ENCODE measurements around the gene GJB2.

The GJB2 gene

DNA sequence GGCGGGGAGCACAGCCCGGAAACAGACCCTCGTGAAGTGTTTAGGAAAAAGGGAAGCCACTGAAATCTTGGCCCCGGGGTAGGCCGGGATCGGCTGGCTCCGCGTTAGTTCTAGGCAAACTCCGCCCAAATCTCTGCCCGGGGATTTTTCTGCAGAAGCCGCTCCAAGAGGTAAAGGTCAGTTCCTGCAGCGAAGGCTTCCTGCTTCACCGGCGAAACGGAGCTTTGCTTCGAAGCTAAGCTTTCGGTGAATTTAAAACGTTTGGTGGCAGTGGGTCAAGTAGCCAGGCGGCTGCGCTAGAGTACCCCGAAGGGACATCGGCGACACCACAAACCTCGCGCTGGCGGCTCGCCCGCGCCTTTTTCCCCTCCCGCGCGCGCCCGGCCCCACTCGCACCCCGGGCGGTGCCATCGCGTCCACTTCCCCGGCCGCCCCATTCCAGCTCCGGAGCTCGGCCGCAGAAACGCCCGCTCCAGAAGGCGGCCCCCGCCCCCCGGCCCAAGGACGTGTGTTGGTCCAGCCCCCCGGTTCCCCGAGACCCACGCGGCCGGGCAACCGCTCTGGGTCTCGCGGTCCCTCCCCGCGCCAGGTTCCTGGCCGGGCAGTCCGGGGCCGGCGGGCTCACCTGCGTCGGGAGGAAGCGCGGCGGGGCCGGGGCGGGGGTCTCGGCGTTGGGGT lies 441 bp downstream of the GJB2 start:
- no peak for DNase-seq

DNA sequence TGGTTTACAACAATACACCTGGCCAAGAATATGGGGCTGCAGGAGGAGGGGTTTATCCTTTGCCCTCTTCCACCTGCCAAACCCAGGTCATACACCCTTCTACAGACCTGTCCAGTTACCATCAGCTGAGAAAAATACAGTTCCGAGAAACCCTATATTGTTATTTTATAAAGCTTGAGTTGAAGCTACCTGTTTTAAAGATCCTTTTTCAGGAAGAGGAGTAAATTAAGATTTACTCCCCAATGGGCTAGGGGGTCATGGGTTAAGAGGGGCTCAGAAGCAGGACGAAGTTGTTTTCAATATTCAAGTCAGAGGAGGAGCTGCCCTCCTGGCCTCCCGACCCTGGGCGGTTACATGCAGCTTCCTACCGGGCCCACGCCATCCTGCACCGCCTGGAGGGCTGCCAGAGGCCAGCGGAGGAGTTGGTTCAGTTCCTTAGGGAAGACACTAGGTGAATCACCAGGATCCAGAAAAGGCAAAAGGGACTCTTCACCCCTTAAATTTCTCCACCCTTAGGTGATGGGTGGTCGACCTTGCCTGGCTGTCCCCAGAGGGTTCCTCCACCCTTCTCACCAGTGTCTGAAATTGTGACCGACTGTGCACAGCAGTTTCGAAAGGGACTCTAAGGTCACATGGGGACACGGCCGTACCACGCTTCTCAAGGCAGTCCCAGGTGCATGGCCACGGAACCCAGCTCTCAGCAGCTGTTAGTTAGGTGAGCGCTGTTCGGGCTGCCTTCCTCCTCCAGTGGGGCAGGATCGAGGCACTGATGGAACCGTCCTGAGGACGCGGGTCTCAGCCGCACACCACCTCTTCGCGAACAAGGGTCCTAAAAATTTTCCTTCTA lies 1.2 kb downstream of the GJB2 start:
- no peak for DNase-seq

DNA sequence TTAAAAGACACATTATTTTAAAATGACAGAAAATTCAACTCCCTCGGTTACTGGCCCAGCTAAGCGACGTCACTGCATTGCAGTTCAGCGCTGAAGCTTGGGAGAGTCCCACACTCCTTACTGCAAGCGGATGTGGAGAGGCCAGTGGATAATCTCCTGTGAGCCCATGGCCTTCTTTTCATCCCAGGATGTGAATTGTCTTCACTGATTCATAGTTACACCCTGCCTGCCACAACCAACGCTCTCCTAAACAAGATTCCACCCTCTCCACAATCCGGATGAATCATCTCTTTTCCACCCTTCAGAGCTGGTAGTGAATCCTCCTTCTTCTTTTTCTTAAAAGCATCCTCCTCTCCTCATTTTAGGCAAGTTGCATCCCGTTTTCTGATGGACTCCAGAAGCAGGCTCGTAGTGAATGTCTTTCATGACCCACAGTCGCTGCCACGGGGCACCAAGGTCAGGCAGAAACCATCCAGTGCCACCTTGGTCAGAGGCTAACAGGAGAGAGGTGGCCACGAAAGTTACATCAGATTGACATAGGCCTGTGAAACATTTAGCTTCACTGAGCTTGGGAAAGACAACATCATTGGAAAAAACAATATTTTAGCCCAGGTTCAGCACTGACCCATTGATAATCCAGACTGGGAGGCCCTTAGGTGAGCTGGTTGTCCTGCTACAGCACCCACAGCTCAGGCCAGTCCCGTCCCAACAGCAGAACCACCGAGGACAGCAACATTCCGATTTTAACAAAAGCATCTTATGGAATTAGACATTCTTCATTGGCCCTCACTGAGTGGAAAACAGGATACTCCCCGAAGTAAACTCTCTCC lies 2.0 kb downstream of the GJB2 start:
- DNase-seq: peak; percentile 26

DNA sequence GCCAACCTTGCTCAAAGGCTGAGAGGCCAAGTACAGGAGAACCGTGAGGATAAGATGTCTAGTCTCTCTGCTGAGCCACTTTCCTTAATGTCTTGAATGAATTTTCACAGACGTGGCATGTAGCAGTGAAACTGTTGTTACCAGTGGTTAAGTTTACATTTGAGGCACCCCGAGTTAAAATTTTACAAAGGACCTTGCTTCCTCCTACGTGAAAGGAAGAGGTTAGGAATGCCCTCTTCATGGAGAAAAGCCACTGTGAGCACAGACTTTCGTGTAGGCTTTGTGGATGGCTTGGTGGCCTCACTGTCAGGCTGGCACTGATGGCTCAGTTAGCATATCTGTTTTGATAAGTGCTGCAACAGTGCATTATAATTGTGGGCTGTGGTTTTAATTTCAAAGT lies 2.7 kb downstream of the GJB2 start:
- no peak for DNase-seq

DNA sequence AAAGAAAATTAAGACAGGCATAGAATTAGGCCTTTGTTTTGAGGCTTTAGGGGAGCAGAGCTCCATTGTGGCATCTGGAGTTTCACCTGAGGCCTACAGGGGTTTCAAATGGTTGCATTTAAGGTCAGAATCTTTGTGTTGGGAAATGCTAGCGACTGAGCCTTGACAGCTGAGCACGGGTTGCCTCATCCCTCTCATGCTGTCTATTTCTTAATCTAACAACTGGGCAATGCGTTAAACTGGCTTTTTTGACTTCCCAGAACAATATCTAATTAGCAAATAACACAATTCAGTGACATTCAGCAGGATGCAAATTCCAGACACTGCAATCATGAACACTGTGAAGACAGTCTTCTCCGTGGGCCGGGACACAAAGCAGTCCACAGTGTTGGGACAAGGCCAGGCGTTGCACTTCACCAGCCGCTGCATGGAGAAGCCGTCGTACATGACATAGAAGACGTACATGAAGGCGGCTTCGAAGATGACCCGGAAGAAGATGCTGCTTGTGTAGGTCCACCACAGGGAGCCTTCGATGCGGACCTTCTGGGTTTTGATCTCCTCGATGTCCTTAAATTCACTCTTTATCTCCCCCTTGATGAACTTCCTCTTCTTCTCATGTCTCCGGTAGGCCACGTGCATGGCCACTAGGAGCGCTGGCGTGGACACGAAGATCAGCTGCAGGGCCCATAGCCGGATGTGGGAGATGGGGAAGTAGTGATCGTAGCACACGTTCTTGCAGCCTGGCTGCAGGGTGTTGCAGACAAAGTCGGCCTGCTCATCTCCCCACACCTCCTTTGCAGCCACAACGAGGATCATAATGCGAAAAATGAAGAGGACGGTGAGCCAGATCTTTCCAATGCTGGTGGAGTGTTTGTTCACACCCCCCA lies 3.8 kb downstream of the GJB2 start:
- DNase-seq: no peak

DNA sequence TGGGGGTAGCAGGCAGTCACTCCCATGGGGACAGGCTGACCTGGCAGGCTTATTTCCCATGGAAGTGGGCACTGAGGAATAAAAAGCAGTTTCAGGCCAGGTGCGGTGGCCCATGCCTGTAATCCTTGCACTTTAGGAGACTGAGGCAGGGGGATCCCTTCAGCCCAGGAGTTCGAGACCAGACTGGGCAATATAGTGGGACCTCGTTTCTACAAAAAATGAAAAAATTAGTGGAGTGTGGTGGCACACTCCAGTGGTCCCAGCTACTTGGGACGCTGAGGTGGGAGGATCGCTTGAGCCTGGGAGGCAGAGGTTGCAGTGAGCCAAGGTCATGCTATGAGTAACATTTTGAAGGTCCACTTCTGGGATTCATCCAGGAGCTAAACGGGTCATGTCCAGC lies 6.0 kb downstream of the GJB2 start:
- DNase-seq: no peak

DNA sequence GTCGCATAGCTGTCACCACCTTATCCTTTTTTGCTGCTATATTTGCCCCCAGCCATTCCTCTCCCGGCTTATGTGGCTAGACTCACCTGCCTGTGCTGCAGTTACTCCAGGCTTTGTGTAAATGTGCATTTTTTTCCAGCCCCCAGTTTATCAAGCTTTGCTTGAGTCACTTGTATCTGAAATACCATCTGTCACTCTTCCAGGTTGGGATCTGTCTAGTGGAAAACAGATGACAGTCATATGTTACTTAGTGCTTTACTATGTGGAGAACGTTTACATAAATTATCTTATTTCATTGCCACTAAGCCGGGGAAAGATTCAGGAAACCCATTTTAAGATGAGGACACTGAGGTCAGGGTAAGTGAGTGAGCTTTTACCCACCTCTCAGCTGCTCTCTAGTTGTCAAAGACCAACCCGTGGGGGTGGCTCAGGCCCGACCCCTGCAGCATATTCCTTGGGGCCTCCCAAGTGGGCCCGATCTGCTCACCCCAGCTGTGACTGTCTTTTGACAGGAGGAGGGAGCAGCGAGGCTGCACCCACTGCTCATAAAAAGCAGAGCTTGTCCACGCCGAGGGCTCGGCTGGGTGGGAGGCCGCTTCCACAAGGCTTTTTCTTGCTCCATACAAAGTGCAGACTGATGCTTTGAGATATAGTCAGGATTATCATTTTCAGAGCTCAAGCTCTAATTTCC lies 7.2 kb downstream of the GJB2 start:
- DNase-seq: no peak

DNA sequence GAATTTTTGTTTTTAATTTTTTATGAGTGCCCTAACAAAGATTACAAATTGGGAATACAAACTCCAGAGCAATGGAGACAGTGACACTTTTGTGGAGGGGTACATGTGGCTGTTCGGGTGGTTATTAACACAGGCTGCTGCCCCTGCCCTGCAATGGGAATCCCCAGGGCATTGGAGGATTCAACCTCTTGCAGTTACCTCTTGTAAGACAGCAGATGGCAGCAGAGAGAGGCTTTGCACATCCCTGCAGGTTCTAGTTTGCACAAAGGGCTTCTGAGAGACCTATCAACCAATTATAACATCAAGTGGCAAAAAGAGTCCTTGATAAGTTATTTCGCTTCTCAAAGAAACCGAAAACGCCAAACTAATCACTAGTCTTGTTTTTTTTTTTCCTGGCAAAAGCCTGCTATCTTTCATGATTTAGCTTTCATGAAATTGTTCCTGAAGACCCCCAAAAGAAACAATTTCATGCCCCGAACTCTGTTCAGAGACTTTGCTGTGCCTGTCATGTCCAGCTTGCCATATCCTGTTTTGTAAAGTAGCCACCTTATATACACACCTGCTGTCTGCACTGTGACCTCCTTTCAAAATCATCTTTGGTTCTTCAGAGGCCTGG lies 10.4 kb downstream of the GJB2 start:
- DNase-seq: peak; percentile 53

DNA sequence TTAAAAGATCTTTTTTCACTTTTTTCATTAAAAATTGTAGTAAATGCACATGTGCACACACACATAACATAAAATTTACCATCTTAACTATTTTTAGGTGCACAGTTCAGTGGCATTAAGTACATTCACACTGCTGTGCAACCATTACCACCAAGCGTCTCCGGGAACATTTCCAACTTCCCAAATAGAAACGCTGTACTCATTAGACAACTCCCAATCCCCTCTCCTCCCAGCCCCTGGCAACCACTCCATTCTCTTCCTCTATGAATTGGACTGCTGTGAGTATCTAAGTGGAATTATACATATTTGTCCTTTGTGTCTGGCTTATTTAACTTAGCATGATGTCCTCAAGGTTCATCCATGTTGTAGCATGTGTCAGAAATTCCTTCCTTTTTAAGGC lies 11.6 kb downstream of the GJB2 start:
- no peak for DNase-seq

DNA sequence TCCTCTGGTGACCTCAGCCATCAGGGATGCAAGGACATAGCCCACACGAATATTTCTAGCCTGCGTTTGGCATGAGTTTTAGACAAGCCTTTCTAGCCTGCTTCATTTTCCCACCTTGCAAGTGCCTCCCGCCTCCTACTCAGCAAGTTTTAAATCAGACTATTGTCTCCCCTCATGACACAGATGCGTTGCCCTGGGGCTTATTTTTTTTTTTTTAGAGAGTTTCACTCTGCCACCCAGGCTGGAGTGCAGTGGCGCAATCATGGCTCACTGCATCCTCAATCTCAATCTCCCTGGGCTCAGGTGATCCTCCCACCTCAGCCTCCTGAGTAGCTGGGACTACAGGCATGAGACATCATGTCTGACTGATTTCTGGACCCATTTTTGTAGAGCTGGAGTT lies 14.6 kb downstream of the GJB2 start:
- DNase-seq: no peak

DNA sequence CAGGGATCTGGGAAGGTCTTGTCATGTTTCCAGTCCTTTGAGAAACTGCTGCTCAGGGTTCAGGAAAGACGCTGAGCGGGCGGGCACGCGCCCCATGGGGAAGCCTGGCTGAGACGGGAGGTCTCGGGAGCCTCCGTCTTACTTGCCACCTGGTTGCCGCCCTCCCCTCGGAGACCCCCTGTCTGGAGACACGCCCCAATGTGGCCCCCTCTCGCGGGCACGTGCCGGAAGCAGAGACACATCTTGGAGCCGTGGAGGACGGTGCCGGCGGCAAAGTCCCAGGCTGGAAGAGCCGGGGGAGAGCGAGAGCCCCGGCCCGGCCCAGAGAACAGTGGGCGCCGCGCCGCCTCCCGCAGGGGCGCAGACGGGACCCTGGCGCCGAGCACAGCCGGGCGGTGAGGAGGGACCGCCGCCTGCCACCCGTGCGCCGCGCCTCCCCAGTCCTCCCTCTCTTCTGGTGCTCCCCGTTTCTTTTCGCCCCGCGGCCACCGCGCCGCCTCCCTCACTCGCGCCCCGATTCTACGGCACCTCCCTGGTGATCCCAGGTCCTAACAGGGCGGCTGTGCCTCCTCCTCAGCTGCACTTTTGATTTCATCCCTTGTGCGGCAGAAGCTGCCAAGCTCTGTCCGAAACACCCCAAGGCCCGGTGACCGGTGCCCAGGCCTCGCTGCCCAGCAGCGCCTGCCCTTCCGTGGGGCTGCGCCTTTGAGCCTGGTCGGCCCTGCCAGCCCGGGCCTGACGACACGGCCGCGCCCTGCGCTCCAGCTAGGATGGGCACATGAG lies 15.5 kb downstream of the GJB2 start:
- no peak for DNase-seq

DNA sequence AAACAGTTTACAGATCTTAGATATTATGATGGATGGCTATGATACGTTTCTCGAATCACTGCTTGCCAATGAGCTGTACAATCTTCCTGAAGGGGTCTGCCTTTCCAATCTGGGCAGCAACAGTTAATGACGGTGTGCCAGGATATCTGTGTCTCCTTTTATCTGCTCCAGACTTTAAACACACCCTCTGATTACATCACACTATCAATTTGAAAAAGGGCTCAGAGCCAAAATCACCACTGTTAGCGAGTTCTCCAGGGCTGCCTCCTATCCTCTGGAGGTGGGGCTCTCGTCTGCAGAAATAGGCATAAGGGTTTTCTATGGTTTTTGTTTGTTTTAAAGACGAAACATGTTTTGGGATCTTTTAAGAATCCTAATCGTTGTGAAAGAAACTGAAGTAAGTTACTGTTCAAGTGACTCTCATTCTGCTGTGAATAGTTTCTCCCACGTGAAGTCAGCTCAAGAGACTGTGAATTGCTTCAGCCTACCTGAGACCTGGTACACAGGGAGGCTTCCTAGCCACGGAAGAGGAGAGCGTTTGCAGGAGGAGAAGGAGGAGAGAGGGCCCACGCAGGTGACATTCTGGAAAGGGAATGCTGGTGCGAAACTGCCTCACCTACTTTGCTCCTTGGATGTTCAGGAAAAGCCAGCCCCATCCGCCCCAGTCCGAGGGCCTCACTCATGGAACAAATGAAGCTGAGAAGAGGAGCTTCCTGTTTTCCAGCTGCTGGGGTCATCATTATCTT lies 16.7 kb downstream of the GJB2 start:
- DNase-seq: no peak

DNA sequence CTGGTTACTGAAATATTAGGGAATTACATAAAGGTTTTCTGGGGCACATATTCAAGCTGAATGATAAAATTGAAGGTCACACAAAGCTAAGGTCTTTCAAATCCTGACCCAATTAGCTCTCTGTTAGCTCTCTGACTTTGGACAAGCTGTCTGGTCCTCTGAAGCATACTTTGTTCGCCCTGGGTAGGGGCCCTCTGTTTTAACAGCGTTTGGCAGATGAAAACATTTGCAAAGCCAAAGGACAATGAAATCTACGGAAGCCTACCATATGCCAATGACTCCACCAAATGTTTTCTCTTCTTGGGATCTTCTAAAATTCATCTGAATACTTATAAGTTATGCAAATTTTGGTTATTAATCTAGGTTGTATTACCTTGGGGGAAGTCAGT lies 17.3 kb downstream of the GJB2 start:
- no peak for DNase-seq

DNA sequence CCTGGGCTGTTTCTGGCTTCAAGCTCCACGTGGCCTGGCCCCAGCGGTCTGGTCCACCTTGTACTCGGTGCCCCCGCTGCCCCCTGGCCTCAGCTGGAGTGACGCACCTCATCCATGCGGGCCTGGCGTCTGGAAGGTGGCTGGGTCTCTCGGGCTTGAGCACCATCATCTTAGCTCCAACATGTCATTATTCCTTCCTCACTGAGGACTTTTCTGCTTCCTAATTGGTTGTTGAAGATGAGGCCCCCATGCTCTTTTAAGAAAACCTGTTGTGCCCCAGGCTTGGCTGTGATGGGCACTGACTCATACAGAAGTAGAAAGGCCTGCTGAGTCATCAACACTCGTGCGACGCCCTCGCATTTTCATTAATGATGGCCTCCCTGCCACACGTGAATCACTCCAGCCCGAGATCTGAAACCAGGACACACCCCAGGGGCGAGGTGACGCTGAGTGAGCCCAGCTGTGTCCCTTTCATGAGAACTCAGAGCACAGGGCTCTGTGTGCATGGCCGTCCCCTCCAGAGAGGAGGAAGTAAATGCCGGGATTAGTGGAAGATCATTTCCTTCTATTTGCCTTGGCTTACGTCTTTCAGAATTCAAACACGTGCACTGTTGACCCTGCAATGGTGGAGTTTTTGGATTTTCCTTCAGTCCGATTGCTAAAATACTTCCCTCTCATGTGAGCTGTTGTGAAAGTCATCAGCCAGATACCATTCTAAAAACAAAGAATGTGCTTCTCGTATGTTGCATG lies 17.9 kb downstream of the GJB2 start:
- peak; percentile 90 for DNase-seq

DNA sequence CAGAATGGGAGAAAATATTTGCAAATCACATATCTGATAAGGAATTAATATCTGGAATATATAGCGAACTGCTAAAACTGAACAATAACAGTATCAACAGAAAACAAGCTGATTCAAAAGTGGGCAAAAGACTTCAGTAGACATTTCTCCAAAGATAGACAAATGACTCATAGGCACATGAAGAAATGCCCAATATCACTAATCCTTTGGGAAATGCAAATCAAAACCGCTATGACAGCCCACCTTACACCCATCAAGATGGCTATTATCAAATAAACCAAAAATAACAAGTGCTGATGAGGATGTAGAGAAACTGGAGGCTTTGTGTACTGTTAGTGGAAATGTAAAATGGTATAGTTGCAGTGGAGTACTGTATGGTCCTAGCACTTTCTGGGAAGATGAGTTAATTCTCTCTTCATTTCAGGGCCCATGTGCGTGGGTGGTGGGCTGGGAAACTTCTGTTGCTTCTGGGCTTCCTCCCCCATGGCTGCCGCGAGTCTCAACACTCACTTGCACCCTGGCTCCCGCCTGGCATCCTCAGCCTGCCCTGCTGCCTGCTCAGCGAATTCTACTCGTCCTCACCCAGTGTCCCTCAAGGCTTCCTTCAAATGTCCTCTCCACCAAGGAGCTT lies 19.5 kb downstream of the GJB2 start:
- DNase-seq: no peak

DNA sequence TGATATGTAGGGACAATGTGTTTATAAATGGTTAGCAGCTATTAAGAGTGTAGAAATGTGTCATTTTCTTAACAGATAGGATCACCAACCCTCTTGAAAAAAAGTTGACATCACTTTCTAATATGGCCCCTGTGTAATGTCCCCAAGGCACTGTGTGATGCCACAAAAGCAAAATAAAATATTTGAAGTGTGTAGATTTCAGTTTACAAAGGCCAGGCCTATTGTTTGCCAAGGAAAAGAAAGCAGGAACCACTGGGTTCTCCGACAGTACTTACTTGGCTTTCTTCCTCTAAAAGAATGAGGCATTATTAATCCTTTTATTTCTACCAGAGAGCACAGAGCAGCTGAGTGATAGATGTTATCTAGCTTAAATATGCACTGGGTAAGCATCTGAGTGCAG lies 21.4 kb downstream of the GJB2 start:
- DNase-seq: no peak

DNA sequence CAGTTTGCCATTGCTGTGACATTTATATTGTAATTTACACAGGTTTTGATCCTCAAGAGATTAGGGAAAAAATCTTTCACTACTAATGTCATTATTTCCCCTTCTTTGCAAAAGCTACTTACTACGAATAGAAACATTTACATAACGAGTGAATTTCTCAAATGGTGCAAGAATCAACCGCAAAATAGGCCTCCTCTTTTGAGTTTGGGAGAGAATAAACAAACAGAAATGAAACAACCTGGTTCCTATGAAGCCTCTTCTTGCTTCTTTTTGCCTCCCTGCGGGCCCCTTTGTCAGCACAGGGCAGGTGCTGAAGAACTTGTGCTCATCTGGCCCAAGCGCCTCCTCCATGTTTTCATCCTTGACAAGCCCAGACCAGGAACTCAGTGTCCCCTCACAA lies 21.8 kb downstream of the GJB2 start:
- no peak for DNase-seq

DNA sequence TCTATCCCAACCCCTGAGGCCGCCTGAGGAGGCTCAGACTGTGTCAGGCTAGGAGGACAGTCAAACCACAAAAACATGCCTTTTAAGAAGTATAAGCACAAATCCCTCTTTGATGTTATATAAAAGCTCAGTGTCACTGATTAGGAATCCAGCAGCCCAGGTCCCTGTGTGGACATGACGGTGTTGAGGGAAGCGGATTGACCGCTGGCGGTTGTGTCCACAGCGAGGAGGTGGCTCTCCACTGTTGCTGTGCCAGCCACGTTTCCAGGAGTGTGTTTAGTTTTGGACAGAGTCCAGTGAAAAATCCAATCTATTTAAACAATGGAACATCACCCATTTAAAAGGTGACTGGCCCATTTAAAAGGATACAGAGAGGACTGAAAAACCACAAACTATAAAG lies 24.3 kb downstream of the GJB2 start:
- DNase-seq: no peak

Measured in amniotic stem cell (primary cell).